HCT116 (cell line): ENCODE measurements around the gene GSTK1. TPM values are rescaled to one million over a fixed set of nuclear protein-coding genes. Genes with fewer than 3 reads are reported as not detected.
A peak's percentile ranks its signal among the peaks of the same experiment; 100 is the strongest.

Experiments
- ATAC-seq: fragments of 200-7000 bp; cut with Tn5 transposase; 2 replicates; pipeline ENCODE4 v1.9.1; 2020; ENCODE audit warnings: mild to moderate bottlenecking, moderate library complexity
- Bru-seq: library from RNA; stranded (reverse); fragments of 400-500 nt; gene quantifications from one replicate; lab custom pipeline; 2021; lab: Mats Ljungman, UMichigan
- BruChase-seq, 2 experiments: library from RNA; stranded (reverse); fragments of 400-500 nt; gene quantifications; one replicate each; lab custom pipeline; 2021; lab: Mats Ljungman, UMichigan
- BruUV-seq: library from RNA; stranded (reverse); fragments of 400-500 nt; replicated peaks from 2 replicates; lab custom pipeline; 2021; lab: Mats Ljungman, UMichigan
- CTCF ChIA-PET: fragments of 300-600 bp; sonication (Branson Sonifier 250); formaldehyde crosslinking; loops from one replicate; lab custom pipeline; 2021; ENCODE audit warnings: antibody characterized with exemption; lab: Charles Lee
- POLR2A ChIA-PET: fragments of 300-600, 350-600 bp; sonication (Branson Sonifier 250); formaldehyde crosslinking; loops from one replicate; lab custom pipeline; 2021; ENCODE audit warnings: antibody characterized with exemption; lab: Charles Lee
- RAD21 ChIA-PET, 2 experiments: fragments of 300-600 bp; sonication (Branson Sonifier 250); formaldehyde crosslinking; loops; one replicate each; lab custom pipeline; 2023; ENCODE audit warnings: low total read pairs in 2 of 2; ENCODE audit not compliant: uncharacterized antibody in 2 of 2, unreplicated experiment in 2 of 2, low non-redundant PET in 1 of 2; lab: Charles Lee
- DNase-seq: peaks from one replicate; pipeline ENCODE4 v3.0.0-alpha.2; 2010; ENCODE audit warnings: low read depth, low spot score
- H2AFZ ChIP-seq: fragments of 200-600 bp; shearing (Covaris generic), sonication (generic); 2 replicates; pipeline ENCODE4 v1.6.1; 2017; ENCODE audit warnings: low read depth, mixed run types, mixed read lengths, antibody characterized with exemption, low read length; ENCODE audit not compliant: poor library complexity, severe bottlenecking
- H3K27ac ChIP-seq: 2 replicates; pipeline ENCODE4 v1.5.1; 2012; ENCODE audit warnings: low read depth, low read length
- H3K27me3 ChIP-seq: fragments of 200-600 bp; sonication (generic); 2 replicates; pipeline ENCODE4 v1.6.1; 2016; ENCODE audit warnings: mixed run types, low read length, mixed read lengths; ENCODE audit not compliant: insufficient read depth
- H3K36me3 ChIP-seq, 2 experiments: fragments of 200-500 bp in 1 of 2; fragments of 200-600 bp in 1 of 2; sonication (Bioruptor generic) in 1 of 2; sonication (generic) in 1 of 2; 2 replicates each; pipeline versions ENCODE4 v1.5.1 to v1.6.1; 2014 to 2016; ENCODE audit warnings: low read length in 2 of 2, inconsistent platforms in 1 of 2, mixed read lengths in 1 of 2, mixed run types in 1 of 2; ENCODE audit not compliant: insufficient read depth in 2 of 2, control insufficient read depth in 1 of 2
- H3K4me1 ChIP-seq, 2 experiments: fragments of 200-600 bp in 1 of 2; sonication (generic) in 1 of 2; 2 replicates each; pipeline versions ENCODE4 v1.5.1 to v1.6.1; 2012 to 2017; ENCODE audit warnings: low read length in 2 of 2, inconsistent platforms in 1 of 2, mild to moderate bottlenecking in 1 of 2, mixed read lengths in 1 of 2, mixed run types in 1 of 2, moderate library complexity in 1 of 2; ENCODE audit not compliant: insufficient read depth in 2 of 2, control insufficient read depth in 1 of 2
- H3K4me2 ChIP-seq: fragments of 200-600 bp; sonication (generic); 2 replicates; pipeline ENCODE4 v1.6.1; 2017; ENCODE audit warnings: mixed run types, low read length, mixed read lengths
- H3K4me3 ChIP-seq, 2 experiments: fragments of 200-600 bp in 1 of 2; sonication (generic) in 1 of 2; replicated peaks in 1 of 2; 2 replicates each; pipeline ENCODE4 v1.5.1; 2011 to 2016; ENCODE audit warnings: low read length in 2 of 2, control low read depth in 1 of 2, low read depth in 1 of 2, mild to moderate bottlenecking in 1 of 2, mixed read lengths in 1 of 2, mixed run types in 1 of 2
- H3K79me2 ChIP-seq: fragments of 200-600 bp; sonication (generic); 2 replicates; pipeline ENCODE4 v1.6.1; 2017; ENCODE audit warnings: mild to moderate bottlenecking, mixed run types, low read length, moderate library complexity, mixed read lengths; ENCODE audit not compliant: insufficient read depth
- H3K9ac ChIP-seq: fragments of 200-600 bp; sonication (generic); 2 replicates; pipeline ENCODE4 v1.6.1; 2016; ENCODE audit warnings: low read length, mixed read lengths
- H3K9me2 ChIP-seq: fragments of 200-600 bp; sonication (generic), shearing (Covaris generic); 2 replicates; pipeline ENCODE4 v1.6.1; 2017; ENCODE audit warnings: mixed run types, mild to moderate bottlenecking, moderate library complexity; ENCODE audit not compliant: insufficient read depth
- H3K9me3 ChIP-seq, 2 experiments: fragments of 200-500 bp in 1 of 2; fragments of 200-600 bp in 1 of 2; sonication (Bioruptor generic) in 1 of 2; sonication (generic) in 1 of 2; 2 replicates each; pipeline ENCODE4 v1.6.1; 2014 to 2017; ENCODE audit warnings: low read length in 2 of 2, mixed read lengths in 2 of 2, inconsistent platforms in 1 of 2, low read depth in 1 of 2, mild to moderate bottlenecking in 1 of 2, mixed run types in 1 of 2, moderate library complexity in 1 of 2; ENCODE audit not compliant: control insufficient read depth in 1 of 2, insufficient read depth in 1 of 2
- H4K20me1 ChIP-seq: fragments of 200-600 bp; sonication (generic), shearing (Covaris generic); 2 replicates; pipeline ENCODE4 v1.6.1; 2017; ENCODE audit warnings: mixed run types, mild to moderate bottlenecking, moderate library complexity; ENCODE audit not compliant: insufficient read depth
- CBX3 ChIP-seq: IDR thresholded peaks from 2 replicates; pipeline ENCODE4 v1.6.1; 2012; ENCODE audit warnings: low read depth
- CEBPB ChIP-seq: IDR thresholded peaks from 2 replicates; pipeline ENCODE4 v1.6.1; 2012; ENCODE audit warnings: low read depth
- ELF1 ChIP-seq: IDR thresholded peaks from 2 replicates; pipeline ENCODE4 v1.6.1; 2012; ENCODE audit warnings: low read depth, borderline replicate concordance
- JUND ChIP-seq: IDR thresholded peaks from 2 replicates; pipeline ENCODE4 v1.6.1; 2012
- POLR2AphosphoS5 ChIP-seq: IDR thresholded peaks from 2 replicates; pipeline ENCODE4 v1.6.1; 2011; ENCODE audit warnings: mild to moderate bottlenecking, low read depth, low read length, moderate library complexity
- RAD21 ChIP-seq: IDR thresholded peaks from 2 replicates; pipeline ENCODE4 v1.6.1; 2012; ENCODE audit warnings: low read depth, mild to moderate bottlenecking
- SRF ChIP-seq: IDR thresholded peaks from 2 replicates; pipeline ENCODE4 v1.6.1; 2012; ENCODE audit warnings: low read depth
- TCF7L2 ChIP-seq: IDR thresholded peaks from 2 replicates; pipeline ENCODE4 v1.7.0; 2011; ENCODE audit warnings: borderline replicate concordance, inconsistent platforms; ENCODE audit not compliant: insufficient read depth, insufficient read length; ENCODE audit errors: extremely low read depth
- ZNF274 ChIP-seq: fragments of 200-500 bp; sonication (Bioruptor generic); IDR thresholded peaks from 2 replicates; pipeline ENCODE4 v1.6.1; 2014; ENCODE audit warnings: mild to moderate bottlenecking, low read depth, low read length, inconsistent platforms
- intact Hi-C: fragments of 100-400 bp; cut with micrococcal nuclease; formaldehyde crosslinking; loops from 2 replicates; pipeline ENCODE4 v1.10.0; 2022
- long read RNA-seq: library from polyadenylated mRNA; unstranded; transcript quantifications from one replicate; pipeline ENCODE4 v2.0.0, GENCODE V29; 2021; ENCODE audit not compliant: unreplicated experiment
- polyA plus RNA-seq: library from polyadenylated mRNA; unstranded; fragments of >200 nt; gene quantifications from 2 replicates; pipeline ENCODE4 v1.2.1, GENCODE V29; 2012; ENCODE audit warnings: missing spikeins
- total RNA-seq: library from RNA; stranded (reverse); gene quantifications from one replicate; pipeline ENCODE4 v1.2.1, GENCODE V29; 2021; ENCODE audit not compliant: unreplicated experiment
- TF ChIP-seq, protein P1 (sequence below): IDR thresholded peaks from 2 replicates; pipeline ENCODE4 v1.6.1; 2011; ENCODE audit warnings: mild to moderate bottlenecking, low read length, moderate library complexity; ENCODE audit not compliant: insufficient replicate concordance; ENCODE audit errors: extremely low read depth
- TF ChIP-seq, protein P2 (sequence below): IDR thresholded peaks from 2 replicates; pipeline ENCODE4 v1.6.1; 2012
- TF ChIP-seq, protein P3 (sequence below), 3 experiments: fragments of 200-600 bp in 1 of 3; sonication (generic) in 1 of 3; IDR thresholded peaks in 2 of 3; conservative IDR thresholded peaks in 1 of 3; 2 replicates each; pipeline ENCODE4 v1.5.1; 2012 to 2017; ENCODE audit warnings: low read depth in 2 of 3, low read length in 2 of 3, antibody characterized with exemption in 1 of 3, borderline replicate concordance in 1 of 3, control low read depth in 1 of 3, mild to moderate bottlenecking in 1 of 3, mixed read lengths in 1 of 3, mixed run types in 1 of 3, moderate library complexity in 1 of 3; ENCODE audit not compliant: insufficient read depth in 1 of 3
- TF ChIP-seq, protein P4 (sequence below): IDR thresholded peaks from 2 replicates; pipeline ENCODE4 v1.6.1; 2012; ENCODE audit warnings: low read depth
- TF ChIP-seq, protein P5 (sequence below): IDR thresholded peaks from 2 replicates; pipeline ENCODE4 v1.6.1; 2012

The GSTK1 gene
- total RNA-seq (83.6 TPM), Bru-seq, nascent RNA (percentile 74 among the genes with signal in this experiment), BruChase-seq, experiment 1, labeled RNA remaining after a 6-hour chase (percentile 85 among the genes with signal in this experiment), BruChase-seq, experiment 2, labeled RNA remaining after a 2-hour chase (percentile 83 among the genes with signal in this experiment)
- polyA plus RNA-seq: 61.7 and 84.4 TPM in 2 replicates
- long read RNA-seq, transcript GSTK1-201 (8 exons, 1,044 nt): major isoform, 46 of 67 reads
- long read RNA-seq, partial matches to known transcripts: 14 of 67 reads
- long read RNA-seq, other reads (novel, unspliced or antisense): 4 of 67 reads

DNA sequence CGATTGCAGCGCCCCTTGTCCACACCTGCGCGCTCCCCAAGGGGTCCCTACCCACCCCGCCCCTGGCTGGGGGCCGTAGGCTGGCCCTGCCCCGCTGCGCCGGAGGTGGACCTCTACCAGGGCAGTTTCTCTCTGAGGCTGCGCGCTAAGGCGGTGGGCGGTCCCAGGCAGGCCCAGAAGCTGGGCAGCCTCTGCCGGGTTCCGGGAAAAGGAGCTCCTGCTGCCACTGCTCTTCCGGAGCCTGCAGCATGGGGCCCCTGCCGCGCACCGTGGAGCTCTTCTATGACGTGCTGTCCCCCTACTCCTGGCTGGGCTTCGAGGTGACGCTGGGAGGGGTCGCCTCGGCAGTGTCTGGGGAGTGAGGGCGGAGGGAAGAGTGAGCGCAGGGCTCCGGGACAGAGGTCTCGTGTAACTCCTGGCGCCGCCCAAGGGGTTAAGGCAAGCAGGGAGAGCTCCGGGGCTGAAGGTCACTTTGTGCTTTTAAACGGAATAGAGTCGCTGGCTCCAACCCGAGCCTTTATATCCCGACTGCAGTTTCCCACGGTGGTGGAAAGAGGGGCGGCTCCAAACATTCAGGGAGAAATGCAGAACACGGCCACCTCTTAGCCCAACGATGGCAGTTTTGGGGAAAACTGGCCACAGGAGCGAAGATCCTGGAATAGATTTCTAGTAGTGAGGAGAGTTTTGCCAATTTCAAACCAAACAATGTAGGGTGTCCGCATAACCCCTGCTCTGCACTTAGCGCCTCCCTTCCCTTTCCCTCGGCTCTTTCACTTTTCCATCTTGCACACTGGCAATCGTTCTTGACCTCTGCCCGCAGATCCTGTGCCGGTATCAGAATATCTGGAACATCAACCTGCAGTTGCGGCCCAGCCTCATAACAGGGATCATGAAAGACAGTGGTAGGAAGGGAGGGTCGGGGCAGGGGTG lies at the start of gene GSTK1:
Gene GSTK1 (plus strand): TSS at position 176 of the 930 bp plus-strand sequence. CDS start 73 bp downstream, at position 249.
- Histone ChIP-seq H3K4me3 (peak within 1 kb of the TSS; percentile 89 to 91), H3K36me3 (peaks cover 3 to 10% of the 10 kb centered on the region in 2 experiments; a peak in 3 of 4 replicates), H4K20me1 (no peaks in the 10 kb centered on the region), H3K27ac (peak within 1 kb of the TSS; percentile 46), H2AFZ (peak within 1 kb of the TSS; percentile 24), H3K4me1 (peaks cover 9 to 26% of the 10 kb centered on the region in 2 experiments; a peak in 3 of 4 replicates), H3K4me2 (peak within 1 kb of the TSS; percentile 84), H3K9me2 (no peaks in the 10 kb centered on the region), H3K27me3 (no peaks in the 10 kb centered on the region), H3K79me2 (peaks cover 11% of the 10 kb centered on the region; the same call in 1 of the 2 replicates), H3K9me3 (no peaks in the 10 kb centered on the region), H3K9ac (peak within 1 kb of the TSS; percentile 82)
- intact Hi-C loops: loop anchor here (2.0 kb wide), 1 partner anchor 21 kb away; the partner anchor contains the start of gene TMEM139
- RAD21 ChIA-PET: interaction anchor here in 1 of 2 experiments (0.7 kb wide), 1 partner anchor 23 kb away, joined by 3 read pairs; no protein-coding TSS in a partner anchor
- ATAC-seq (peak; percentile 98), DNase-seq (peak; percentile 32)
- CTCF ChIA-PET: interaction anchor here (1.3 to 1.4 kb wide), 2 partner anchors 23 to 116 kb away, joined by 3 to 5 read pairs; no protein-coding TSS in a partner anchor
- POLR2A ChIA-PET: interaction anchor here (0.8 to 1.9 kb wide), 6 partner anchors 9 to 20 kb away, joined by 3 to 8 read pairs (median 4); no protein-coding TSS in a partner anchor
- BruUV-seq: TSS peak; percentile 67
- TF ChIP-seq CEBPB: no peak
- TF ChIP-seq CBX3: no peak
- no peak for TF ChIP-seq TCF7L2
- TF ChIP-seq, protein P1, sequence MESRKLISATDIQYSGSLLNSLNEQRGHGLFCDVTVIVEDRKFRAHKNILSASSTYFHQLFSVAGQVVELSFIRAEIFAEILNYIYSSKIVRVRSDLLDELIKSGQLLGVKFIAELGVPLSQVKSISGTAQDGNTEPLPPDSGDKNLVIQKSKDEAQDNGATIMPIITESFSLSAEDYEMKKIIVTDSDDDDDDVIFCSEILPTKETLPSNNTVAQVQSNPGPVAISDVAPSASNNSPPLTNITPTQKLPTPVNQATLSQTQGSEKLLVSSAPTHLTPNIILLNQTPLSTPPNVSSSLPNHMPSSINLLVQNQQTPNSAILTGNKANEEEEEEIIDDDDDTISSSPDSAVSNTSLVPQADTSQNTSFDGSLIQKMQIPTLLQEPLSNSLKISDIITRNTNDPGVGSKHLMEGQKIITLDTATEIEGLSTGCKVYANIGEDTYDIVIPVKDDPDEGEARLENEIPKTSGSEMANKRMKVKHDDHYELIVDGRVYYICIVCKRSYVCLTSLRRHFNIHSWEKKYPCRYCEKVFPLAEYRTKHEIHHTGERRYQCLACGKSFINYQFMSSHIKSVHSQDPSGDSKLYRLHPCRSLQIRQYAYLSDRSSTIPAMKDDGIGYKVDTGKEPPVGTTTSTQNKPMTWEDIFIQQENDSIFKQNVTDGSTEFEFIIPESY: no peak
- no peak for TF ChIP-seq SRF
- TF ChIP-seq, protein P2, sequence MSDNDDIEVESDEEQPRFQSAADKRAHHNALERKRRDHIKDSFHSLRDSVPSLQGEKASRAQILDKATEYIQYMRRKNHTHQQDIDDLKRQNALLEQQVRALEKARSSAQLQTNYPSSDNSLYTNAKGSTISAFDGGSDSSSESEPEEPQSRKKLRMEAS: peak; percentile 67
- TF ChIP-seq, protein P3, sequence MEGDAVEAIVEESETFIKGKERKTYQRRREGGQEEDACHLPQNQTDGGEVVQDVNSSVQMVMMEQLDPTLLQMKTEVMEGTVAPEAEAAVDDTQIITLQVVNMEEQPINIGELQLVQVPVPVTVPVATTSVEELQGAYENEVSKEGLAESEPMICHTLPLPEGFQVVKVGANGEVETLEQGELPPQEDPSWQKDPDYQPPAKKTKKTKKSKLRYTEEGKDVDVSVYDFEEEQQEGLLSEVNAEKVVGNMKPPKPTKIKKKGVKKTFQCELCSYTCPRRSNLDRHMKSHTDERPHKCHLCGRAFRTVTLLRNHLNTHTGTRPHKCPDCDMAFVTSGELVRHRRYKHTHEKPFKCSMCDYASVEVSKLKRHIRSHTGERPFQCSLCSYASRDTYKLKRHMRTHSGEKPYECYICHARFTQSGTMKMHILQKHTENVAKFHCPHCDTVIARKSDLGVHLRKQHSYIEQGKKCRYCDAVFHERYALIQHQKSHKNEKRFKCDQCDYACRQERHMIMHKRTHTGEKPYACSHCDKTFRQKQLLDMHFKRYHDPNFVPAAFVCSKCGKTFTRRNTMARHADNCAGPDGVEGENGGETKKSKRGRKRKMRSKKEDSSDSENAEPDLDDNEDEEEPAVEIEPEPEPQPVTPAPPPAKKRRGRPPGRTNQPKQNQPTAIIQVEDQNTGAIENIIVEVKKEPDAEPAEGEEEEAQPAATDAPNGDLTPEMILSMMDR (IDR thresholded peaks at IDR 0.05 in 2 of 3, conservative IDR thresholded peaks at IDR 0.05 in 1 of 3; ENCODE audit: borderline replicate concordance in 1 of 3, insufficient read depth in 1 of 3, low read depth in 2 of 3, low read length in 2 of 3): no peak
- TF ChIP-seq POLR2AphosphoS5: peak; percentile 98
- no peak for TF ChIP-seq RAD21
- peak; percentile 57; the same call in 1 of the 2 replicates for TF ChIP-seq ELF1
- TF ChIP-seq ZNF274: no peak
- TF ChIP-seq, protein P4, sequence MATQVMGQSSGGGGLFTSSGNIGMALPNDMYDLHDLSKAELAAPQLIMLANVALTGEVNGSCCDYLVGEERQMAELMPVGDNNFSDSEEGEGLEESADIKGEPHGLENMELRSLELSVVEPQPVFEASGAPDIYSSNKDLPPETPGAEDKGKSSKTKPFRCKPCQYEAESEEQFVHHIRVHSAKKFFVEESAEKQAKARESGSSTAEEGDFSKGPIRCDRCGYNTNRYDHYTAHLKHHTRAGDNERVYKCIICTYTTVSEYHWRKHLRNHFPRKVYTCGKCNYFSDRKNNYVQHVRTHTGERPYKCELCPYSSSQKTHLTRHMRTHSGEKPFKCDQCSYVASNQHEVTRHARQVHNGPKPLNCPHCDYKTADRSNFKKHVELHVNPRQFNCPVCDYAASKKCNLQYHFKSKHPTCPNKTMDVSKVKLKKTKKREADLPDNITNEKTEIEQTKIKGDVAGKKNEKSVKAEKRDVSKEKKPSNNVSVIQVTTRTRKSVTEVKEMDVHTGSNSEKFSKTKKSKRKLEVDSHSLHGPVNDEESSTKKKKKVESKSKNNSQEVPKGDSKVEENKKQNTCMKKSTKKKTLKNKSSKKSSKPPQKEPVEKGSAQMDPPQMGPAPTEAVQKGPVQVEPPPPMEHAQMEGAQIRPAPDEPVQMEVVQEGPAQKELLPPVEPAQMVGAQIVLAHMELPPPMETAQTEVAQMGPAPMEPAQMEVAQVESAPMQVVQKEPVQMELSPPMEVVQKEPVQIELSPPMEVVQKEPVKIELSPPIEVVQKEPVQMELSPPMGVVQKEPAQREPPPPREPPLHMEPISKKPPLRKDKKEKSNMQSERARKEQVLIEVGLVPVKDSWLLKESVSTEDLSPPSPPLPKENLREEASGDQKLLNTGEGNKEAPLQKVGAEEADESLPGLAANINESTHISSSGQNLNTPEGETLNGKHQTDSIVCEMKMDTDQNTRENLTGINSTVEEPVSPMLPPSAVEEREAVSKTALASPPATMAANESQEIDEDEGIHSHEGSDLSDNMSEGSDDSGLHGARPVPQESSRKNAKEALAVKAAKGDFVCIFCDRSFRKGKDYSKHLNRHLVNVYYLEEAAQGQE: no peak
- TF ChIP-seq, protein P5, sequence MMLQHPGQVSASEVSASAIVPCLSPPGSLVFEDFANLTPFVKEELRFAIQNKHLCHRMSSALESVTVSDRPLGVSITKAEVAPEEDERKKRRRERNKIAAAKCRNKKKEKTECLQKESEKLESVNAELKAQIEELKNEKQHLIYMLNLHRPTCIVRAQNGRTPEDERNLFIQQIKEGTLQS: no peak
- TF ChIP-seq JUND: no peak
